Activated T-helper 1 cell treated with anti-CD3 and anti-CD28 coated beads, Interleukin-2, amount 50 U/mL, for 16 hours (primary cell): ENCODE data around the gene RETN.

Experiments
- DNase-seq, 2 donors: peaks; one replicate each; pipeline ENCODE4 v3.0.0-alpha.2; 2020; ENCODE audit warnings: low read depth in 1 of 2, low spot score in 1 of 2

The RETN gene, protein sequence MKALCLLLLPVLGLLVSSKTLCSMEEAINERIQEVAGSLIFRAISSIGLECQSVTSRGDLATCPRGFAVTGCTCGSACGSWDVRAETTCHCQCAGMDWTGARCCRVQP

DNA sequence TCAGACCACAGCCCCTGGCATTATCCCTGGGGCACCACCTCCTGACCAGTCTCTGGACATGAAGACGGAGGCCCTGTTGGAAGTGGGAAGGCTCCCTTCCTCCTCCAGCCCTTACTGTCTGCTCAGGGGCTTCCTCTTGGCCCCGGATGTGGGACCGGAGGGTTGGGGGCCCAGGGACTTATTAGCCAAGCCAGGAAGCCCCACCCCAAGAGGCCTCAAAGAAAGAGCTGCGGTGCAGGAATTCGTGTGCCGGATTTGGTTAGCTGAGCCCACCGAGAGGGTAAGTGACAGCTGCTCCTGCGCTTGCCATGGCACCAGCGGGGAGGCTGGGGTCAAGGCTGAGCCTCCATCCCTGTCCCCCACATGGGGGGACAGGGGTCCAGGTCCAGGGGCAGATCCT lies at the start of gene RETN:
TSS of gene RETN (plus strand) at position 208 of the 400 bp plus-strand sequence. CDS start 278 bp downstream, outside the sequence.
- DNase-seq, result no peak

DNA sequence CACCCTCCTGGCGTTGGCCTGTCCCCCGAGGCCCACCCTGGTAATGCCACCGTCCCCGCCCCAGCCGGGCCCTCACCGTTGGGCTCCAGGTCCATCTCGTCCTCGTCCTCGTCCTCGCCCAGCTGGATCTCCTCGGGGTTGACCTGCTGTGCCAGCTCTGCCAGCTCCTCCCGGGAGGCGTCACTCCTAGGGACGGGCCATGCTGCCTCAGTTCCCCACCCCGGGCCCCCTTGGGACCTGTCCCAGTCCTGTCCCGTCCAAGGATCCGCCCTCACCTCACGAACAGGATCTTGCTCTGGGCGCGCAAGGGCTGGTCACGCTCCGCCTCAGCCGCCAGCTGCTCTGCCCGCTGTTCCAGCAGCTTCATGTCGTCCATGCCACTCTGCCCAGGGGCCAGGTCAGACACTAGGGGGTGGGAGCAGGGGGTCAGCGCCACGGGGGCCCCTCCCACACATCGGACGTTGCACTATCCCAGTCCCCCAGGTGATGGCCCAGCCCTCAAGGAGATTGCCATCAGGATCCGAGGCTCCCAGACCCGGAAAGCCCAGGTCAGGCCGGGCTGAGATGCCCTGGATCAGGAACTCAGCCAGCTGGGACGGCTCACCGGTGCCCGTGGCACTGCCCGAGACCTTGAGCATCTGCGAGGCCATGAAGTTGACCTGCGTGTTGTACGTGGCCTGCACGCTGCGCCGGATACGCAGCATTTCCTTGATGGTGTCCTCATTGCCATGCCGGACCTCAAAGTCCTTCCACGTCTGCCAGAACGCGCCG lies 49.0 kb upstream of the RETN start:
- no peak for DNase-seq

DNA sequence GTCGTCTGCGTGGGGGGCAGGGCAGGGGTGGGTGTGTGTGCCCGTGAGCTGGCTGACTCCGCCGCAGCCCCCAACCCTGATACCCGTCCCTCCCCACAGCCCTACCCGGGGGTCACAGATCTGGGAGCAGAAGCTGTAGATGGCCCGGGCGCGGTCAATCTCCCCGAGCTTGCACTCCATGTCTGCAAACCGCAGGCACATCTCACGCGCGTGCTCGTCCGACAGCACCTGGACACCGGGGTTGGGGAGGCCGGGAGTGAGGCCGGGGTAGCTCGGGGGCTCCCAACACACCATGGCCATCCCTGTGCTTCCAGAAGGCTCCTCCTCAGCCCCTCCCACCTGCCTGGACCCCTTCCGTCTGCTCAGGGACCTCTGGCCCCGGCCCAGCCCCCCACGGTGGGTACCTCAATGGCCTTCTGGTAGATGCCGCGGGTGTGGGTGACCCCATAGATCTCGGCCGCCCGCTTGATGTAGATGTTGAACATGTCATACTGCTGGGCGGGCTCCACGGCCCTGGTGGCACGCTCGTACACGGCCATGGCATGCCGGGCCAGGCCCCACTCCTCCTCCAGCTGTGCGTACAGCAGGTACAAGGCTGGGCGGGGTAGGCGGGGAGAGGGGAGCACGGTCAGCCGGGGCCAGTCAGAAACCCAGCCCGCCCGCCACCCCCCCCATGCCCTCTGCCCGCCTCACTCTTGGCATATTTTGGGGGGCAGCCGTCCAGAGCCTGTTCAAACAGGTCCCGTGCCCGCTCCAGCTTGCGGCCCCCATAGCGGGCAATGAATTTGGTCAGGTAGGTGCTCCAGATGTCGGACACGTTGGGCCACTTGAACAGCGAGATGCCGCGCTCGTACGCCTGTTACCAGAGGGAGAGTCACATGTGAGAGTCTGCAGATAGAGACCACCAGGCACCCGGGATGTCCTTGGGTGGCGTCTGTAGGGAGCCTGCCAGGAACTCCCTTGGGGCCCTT lies 48.1 kb upstream of the RETN start:
- DNase-seq, result no peak

DNA sequence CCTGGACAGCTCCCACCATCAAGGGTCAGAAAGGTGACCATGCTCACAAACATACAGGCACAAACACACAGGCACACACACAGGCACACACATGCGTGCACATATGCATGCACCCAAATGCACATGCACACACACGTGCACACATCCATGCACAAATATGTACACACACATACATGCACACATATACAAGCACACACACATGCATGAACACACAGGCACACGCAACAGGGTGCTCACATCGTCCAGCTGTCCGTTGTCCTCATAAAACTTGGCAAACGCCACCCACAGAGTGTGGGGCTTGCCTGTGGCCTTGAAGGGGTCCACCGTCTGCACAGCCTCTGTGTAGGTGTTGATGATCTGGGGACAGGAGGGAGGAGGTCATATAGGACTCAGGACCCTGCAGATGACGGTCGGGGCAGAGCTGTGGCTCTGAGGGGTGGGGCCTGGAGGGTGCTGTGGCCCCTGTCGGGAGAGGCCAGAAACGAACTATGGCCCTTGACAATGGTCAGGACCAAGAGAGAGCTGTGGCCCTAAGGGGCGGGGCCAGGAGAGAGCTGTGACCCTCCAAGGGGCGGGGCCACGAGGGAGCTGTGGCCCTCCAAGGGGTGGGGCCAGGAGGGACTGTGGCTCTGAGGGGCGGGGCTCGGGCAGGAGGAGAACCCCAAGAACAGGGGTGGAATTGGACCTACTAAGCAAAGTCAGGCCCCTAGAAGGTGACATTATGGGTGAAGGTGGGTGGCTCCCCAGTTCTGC lies 45.7 kb upstream of the RETN start:
- no peak for DNase-seq

DNA sequence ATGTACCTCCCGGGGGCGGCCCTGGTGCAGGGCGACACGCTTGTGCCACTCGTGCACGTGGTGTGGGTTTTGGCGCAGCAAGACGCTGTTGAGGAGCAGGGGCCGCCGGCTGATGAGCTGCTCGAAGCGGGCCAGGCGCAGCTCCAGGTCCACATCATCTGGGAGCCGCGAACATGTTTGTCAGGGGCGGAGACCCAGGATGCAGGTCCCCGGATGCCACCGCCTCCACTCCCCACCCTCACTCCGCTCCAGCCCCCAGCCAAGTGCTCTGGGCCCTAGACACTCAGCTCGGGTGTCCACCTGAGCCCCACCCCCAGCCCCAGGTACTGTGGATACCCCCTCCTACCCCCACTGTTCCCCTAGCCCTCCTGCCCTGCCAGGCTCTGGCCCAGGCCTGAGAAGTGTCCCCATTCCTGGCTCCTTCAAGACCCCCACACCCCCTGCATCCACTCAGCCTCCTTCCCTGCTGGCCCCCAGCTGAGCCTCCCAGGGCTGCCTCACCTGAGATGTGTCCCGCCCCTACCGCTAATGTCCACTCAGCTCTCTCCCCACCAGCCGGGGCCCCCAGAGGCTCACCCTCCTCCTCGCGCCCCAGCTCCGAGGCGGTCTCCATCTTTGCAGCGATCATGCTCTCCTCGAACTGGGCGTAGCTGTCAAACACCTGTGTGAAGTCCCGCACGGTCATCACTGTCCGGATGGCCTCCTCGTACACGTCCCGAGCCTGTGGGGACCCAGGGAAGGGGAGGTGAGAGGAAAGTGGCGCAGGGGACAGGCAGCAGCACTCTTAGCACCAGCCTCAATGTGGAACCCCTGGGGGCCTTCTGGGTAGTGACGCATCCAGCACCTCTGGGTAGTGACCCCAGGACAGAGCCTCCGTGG lies 44.9 kb upstream of the RETN start:
- no peak for DNase-seq

DNA sequence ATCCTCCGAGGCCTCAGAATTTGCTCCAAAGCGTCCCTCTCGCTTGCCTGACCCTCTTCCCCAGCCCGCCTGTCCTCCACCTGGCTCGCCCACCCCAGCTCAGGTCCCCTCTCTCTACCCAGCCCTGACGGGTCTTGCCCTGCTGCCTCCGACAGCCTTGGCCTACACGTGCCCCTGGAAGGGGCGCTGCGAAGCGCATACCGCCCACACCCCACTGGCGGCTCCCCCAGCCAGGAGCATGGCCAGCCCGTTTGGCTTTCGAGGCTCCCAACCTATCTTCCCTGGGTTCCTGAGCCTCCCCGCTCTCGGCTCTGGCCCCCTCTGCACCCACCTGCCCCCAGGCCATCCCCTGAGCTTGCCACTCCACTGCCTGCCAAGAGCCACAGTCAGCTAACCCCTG lies 44.0 kb upstream of the RETN start:
- no peak for DNase-seq

DNA sequence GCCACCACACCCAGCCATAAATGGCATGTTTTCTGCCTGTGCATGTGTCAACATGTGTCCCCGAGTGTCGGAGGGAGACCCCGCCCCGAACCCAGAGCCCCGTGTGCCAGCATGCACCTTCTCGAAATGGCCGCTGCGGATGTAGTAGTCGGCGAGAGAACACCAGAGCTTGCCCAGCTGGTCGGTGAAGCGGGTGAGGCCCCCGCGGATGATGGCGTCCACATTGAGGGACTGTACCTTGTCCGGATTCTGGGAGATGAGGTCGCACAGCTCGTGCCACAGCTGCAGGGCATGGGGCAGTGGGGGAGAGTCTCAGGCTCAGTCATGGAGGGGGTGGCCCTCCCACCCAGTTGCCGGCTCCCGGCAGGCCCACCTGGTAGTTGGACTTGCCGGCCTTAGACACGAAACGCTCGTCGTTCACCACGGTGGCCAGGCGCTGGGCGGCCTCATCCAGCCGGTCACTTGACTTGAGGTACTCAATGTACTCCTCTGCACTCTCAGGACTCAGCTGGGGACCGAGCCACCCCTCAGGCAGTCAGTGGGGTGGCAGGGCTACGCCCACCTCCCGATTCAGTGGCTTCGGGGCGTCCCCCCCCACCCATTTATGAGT lies 43.0 kb upstream of the RETN start:
- no peak for DNase-seq

DNA sequence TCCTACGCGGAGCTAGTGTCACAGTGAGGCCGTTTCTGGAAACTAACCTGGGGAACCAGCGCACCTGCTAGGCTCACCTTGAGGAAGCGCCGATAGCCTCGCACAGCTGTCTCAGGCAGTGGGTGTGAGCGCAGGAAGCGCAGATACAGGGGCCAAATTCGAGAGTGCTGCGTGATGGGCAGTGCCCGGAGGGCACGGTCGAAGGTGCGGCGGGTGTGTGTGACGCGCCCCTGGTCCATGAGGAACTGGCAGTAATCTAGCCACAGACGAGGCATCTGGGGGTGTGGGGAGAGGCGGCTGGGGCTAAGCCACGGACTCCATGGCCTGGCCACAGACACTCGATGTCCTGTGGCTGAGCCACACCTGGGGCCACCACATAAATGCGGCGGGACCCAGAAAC lies 41.7 kb upstream of the RETN start:
- DNase-seq, result no peak

DNA sequence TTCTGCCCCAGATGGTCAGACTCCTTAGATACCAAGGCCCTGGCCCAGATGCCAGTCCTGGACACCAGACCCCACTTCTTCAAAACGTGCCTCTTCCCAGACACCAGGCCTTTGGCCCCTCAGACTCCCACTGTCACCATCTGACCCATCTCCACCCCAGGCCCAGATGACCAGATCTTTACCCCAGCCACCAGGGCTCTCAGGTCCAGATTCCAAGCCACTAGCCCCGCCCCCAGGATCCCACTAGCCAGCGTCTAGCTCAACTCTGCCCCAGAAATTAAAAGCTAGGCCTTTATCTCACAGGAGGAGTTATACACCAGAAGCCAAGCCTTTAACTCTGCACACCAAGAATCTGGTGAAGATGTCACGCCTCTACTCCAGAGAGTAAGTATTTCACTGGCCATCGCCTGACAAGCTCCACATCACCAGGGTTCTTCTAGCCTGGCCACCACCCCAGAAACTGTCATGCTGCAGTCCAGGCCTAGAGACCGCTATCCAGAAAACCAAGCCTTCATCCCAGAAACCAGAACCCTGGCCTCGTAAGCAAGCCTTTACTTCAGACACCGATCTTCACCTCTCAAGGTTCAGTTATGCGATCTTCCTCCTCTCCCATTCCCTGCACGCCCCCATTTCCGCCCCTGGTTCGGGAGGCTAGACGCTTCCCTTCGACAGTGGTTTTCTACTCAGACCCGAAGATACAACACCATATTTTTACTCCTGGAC lies 40.1 kb upstream of the RETN start:
- DNase-seq, result no peak

DNA sequence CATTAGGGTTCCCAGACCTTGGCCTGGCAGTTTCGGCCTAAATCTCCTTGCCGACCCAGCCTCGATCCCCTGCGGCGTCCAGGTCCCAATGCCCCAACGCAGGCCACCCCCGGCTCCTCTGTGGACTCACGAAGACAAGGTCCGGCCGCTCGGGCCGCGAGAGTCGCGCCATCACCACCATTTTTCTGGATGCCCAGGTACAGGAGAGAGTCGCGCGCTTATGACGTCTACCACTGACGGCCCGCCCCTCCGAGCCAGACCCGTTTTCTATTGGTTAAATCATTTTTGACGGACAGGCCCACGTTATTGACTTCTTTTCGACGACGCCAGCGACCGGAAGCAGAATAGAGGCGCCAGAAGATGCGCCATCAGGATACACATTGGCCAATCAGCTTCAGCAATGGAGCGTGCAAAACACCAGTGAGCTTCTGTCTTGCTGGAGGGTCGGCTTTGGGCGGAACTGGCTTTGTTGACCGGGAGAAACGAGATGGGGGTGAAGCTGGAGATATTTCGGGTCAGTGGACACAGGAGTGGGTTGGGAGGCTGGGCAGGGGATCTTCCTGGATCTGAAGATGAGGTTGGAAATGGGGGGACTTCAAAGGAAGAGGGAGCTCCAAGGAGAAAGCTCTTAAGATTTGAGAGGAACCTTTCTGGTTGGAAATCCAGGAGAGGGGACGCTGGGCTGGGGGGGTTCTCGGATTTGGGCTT lies 39.3 kb upstream of the RETN start, which contains the start of the genes PET100 and XAB2:
TSS of gene PET100 (plus strand) at position 447 of the 708 bp plus-strand sequence. CDS start at position 488, 41 bp downstream.
TSS of gene XAB2 (minus strand) at position 199 of the 708 bp plus-strand sequence. CDS start at position 181, 18 bp downstream.
- DNase-seq, result peak; percentile 91

DNA sequence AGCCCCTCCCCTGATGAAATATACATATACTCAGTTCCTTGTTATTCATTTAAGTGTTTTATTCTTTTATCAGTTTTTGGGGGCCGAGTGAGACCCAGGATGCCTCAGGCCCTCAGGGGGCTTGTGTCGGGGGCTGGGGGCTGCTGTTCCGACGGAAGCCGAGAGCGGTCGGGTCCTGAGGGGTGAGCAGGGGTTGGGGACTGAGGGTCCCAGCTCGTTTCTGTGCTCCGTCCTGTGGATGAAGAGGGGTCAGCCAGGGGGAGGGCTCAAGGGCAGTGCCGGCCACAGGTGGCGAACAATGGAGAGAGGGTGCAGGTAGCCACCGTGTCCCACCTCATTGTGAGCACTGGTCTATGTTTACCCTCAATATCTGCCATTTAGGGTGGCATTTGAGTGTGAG lies 37.3 kb upstream of the RETN start:
- DNase-seq, result no peak

DNA sequence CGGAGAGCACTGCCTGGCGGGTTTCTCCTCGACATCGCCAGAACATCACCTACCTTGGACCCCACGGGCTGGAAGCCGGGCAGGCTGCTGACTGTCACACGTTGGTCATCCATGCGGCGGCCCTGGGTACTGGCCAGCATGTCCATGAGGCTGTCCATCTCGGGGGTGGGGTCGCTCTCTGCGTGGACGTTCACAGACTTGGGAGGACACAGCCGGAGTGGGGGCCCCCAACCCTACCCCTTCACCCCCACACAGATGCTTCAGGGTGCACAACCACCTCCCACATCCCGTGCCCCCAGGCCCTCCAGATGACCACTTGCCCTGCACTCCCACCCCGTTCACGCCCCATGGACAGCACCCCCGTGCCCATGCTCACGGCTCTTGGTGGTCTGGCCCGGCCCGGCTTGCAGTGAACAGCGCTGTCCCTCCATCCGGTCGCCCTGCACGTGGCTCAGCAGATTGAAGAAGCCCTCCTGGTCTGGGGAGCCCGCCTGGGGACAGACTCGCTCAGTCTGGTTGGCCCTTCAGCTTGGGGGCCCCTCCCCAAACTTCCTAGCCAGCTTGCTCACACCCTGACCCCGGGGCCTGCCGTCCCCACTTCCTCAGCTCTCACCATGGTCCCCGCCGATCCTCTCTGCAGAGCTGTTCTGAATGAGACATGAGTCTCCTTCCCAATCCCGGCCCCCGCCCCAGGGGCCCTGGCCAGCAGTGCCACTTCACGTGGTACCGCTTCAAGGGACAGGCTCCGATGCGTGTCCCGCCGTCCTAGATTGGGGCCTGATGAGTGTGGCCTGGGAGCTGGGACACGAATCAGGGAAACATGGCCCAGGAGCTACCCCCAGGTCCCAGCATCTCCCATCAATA lies 36.3 kb upstream of the RETN start:
- no peak for DNase-seq

DNA sequence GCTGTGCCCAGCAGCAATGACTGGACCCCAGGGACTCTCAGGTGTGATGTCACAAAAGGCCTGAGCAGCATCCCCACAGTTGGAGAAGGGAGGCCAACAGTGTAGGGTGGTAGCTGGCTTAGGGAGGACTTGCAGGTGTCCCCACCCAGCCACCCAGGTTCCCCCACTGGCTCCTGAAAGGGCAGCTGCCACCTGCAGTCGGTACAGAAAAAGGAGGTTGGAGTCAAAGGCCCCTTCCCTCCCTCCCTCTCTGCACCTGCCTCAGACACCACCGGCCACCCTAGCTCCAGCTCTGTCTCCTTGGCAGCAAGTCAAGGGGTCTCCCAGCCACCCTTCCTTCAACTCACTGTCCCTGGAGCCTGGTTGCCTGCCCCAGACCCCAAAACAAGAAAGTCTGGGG lies 35.2 kb upstream of the RETN start, which contains the start of gene PCP2:
TSS of gene PCP2 (minus strand) at position 22 of the 400 bp plus-strand sequence. CDS start 262 bp downstream, outside the sequence.
- DNase-seq, result no peak

DNA sequence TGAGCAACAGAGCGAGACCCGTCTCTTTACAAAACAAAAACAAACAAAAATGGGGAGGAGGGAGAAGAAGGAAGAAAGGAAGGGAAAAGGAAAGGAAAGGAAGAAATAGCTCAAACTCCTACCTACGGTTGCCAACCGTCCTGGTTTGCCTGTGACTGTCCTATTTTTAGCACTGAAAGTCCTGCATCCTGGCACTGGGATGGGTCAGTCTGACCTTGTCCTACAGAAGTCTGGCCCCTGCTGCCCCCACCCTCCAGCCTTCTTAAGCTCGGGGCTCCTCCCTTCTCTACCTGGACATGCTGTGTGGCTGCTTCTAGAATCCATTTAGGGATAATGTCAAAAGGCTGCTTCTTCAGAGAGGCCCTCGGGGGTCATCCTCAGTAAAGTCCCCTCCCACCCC lies 33.2 kb upstream of the RETN start:
- DNase-seq, result no peak

DNA sequence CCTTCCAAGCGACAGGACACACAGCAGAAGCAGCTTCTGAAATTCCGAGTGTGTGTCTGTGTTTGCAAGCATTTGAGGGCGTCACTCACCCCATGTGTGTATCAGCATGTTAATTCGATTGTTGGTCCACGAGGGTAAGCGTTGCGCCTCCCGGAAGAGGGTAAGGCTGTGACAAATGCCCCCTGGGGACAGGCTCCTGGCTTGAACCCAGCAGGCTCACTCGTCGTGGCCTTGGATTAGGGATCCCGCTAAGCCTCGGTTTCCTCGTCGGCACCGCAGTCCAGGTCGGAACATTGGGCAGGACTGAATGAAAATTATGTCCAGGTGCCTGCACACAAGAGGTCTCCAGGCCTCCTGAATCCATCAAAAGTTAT lies 32.5 kb upstream of the RETN start:
- DNase-seq, result no peak

DNA sequence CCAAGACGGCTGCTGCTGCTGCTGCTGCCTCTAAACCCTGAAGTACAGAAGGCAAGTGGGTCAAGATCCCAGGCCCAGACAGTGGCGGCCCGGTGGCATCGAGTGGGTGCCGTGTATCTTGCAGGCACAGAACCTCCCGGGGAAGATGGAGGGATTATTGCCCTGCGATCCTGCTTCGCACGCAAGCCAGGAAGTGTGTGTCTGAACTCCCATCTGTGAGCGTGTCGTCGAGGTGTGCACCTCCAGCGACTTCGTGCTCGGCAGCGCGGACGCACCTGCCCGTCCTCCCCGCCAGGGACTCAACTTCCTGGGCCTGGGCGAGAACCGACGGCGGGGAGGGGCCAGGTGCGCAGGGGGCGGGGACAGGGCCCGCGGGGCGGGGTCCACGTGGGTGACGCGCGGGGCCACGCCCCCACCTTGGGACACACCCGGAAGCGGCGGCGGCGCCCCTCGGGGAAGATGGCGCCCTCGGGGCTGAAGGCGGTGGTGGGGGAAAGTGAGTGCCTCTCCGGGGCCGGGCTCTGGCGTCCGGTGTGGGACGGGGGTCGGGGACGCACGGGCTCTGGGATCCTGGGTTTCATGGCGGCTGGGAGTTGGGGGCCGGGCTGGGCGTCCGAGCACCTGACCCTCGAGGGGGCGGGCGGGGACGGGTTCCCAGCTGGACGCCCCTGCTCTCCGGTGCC lies 32.0 kb upstream of the RETN start, which contains the start of gene STXBP2:
TSS of gene STXBP2 (plus strand) at position 420 of the 683 bp plus-strand sequence. CDS start at position 460, 40 bp downstream.
- peak; percentile 92 to 93 for DNase-seq
